HT-29 (cell line): Measurements from ENCODE around the gene MTG1. TPM values are rescaled to one million over a fixed set of nuclear protein-coding genes. Genes with fewer than 3 reads are reported as not detected.

Experiments used
- DNase-seq: peaks from one replicate; pipeline ENCODE4 v3.0.0-alpha.2; 2015; ENCODE audit warnings: low spot score
- total RNA-seq: library from RNA; depleted of rRNA; stranded (reverse); fragments of >200 nt; shearing (Covaris generic); gene quantifications from 2 replicates; pipeline ENCODE4 v1.2.3, GENCODE V29; 2014

MTG1 gene
- total RNA-seq, 1 experiment from 2014 or later, result 56.9 TPM

- DNase-seq, result no peak
These were observed 53.0 kb downstream of the MTG1 start for GRCh38 chr10:133446979-133447378.

DNA sequence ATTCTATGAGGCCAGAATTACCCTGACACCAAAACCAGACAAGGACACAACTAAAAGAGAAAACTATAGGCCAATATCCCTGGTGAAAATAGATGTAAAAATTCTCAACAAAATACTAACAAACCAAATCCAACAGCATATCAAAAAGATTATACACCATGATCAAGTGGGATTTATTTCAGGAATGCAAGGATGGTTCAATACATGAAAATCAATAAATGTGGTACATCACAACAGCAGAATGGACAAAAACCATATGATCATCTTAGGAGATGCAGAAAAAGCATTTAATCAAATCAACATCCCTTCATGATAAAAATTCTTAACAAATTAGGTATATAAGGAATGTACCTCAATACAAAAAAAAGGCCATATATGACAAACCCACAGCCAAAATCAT lies 54.2 kb downstream of the MTG1 start:
- DNase-seq, result no peak

GRCh38 chr10:133451346-133451745 lies 57.4 kb downstream of the MTG1 start:
- no peak for DNase-seq

GRCh38 chr10:133452453-133452852 lies 58.5 kb downstream of the MTG1 start:
- DNase-seq, result no peak

DNA sequence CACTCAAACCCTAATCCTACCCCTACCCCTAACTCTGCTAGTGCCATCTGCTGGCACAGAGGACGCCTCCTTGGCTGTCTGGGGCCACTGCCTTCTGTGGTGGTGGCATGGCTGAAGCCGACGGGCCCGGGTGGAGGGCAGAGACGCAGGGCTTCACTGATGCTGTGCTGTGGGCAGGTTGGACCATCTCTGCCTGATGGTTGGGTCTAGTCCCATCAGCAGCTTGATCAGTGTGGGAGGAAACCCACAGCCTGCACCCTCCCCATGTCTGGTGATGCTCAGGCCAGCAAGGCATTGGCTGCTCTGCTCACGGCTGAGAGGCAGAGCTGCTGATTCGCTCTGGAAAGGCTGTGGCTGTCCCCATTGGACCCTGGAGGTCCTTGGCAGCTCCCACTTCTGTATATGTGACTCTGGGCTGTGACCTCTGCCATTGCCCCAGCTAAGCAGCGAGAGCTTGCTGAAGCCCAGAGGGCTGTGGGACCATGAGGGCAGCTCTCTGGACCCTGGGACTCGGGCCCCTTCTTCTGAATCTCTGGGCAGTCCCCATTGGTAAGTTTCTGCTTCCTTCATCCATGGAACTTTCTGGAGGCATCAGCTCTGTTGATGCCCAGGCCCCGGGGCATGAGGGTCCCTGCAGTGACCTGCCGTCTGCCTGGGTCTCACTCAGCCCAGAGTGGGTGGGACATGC lies 59.7 kb downstream of the MTG1 start, which contains the start of gene SCART1:
Gene SCART1, plus strand, starts transcription at position 430 of the 688 bp plus-strand sequence. Its CDS starts 53 bp downstream, at position 483.
- no peak for DNase-seq

DNA sequence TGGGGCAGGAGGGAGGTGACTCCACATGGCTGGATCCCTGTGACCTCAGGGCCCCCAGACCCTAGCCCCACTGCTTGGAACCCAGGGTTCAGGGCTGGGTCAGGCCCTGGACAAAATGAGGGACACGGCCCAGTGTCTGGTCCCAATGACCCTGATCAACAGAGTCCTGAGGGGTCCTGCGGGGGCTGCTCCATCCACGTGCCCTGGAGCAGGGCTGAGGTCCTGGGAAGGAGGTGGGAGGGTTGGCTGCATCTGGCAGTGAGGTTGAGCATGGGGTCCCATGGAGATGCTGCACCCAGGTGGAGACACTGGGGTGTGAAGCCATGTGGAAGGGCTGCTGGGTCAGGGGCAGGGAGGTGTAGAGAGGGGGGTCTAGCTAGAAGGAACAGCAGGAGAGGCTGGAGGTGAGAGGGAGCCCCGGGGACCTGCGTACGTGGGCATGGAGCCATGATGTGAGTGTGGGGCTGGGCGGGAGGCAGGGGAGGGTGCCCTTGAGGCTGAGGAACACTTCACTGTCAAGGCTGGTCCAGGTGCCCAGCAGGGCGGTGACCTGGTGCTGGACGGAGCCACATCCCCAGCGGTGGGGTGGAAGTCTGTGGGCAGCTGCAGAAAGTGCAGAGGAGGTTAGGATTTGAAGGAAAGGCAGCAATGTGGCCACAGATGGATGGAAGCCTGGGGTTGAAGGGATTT lies 60.4 kb downstream of the MTG1 start:
- no peak for DNase-seq

GRCh38 chr10:133455196-133455595 lies 61.2 kb downstream of the MTG1 start:
- DNase-seq, result no peak

DNA sequence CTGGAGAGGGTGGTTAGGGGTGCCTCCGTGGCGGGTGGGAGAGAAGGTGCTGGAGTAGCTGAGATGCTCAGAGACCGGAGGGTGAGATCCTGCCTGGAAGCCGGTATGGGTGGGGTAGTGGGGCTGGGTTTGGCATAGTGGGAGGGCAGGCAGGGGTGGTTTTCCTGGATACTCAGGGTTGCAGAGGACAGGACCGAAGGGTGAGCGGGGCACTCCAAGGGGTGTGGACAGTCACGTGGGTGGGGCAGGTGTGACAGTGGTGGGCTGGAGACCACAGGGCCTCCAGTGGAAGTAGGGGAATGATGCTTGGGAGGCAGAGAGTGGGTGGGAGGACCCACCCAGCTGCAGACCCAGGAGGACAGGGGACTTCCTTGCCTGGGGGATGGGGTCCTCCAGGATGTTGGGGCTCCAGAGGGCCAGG lies 61.7 kb downstream of the MTG1 start:
- no peak for DNase-seq

- DNase-seq, result no peak
These were observed 62.3 kb downstream of the MTG1 start for GRCh38 chr10:133456041-133456951.

DNA sequence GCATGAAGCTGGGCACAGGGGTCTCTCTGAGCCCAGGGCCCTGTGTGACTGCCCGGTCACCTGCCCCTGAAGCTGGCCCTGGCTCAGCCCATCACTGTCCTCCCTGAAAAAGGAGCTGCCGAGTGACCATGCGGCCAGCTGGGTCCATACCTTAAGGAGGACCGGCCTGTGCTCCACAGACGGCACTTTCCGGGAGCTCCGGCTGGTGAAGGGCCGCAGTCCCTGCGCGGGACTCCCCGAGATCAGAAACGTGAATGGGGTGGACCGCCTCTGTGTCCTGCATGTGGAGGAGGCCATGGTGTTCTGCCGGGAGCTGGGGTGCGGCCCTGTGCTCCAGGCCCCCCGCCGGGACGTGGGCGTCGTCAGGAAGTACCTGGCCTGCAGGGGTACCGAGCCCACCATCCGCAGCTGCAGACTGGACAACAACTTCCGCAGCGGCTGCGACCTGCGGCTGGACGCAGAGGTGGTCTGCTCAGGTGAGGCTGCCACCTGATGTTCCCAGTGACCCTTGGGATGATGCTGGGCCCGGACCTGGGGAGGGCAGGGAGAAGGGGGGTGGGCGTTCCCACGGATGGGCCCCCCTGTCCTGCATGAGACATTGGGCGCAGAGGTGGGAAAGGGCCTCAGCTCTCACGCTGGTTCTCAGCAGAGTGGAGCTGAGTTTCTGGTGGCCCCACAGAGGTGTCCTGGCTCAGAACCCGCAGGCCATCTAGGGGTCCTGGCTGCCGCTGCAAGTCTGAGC lies 63.3 kb downstream of the MTG1 start:
- no peak for DNase-seq

- DNase-seq, result no peak
These were observed 64.2 kb downstream of the MTG1 start for GRCh38 chr10:133458021-133458709.

DNA sequence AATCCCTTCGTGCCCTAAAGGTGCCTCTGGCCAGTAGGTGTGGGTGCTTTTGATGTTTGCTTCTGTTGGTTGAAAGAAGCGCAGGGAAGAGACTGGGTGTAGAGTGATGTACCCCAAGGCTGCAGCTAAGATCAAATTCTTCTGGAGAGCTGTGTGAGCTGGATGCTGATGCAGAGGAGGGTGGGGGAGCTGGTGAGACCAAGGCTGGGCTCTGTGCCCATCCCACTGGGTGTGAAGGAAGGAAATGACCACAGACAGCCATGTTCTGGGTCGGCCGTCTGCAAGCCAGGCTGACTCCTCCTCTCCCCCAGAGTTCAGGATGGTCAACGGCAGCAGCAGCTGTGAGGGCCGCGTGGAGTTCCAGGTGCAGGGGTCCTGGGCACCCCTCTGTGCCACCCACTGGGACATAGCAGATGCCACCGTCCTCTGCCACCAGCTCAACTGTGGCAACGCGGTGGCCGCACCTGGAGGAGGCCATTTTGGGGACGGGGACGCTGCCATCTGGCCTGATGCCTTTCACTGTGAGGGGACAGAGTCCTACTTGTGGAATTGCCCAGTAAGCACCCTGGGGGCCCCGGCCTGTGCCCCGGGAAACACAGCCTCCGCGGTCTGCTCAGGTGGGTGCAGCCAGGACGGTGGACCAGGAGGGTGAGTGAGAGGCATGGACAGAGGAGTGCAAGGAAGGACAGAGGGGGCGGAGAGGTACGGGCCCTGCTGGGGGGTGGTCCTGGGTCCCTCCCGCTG lies 64.9 kb downstream of the MTG1 start:
- DNase-seq, result no peak

- no peak for DNase-seq
These were observed 65.7 kb downstream of the MTG1 start for GRCh38 chr10:133459454-133460207.

DNA sequence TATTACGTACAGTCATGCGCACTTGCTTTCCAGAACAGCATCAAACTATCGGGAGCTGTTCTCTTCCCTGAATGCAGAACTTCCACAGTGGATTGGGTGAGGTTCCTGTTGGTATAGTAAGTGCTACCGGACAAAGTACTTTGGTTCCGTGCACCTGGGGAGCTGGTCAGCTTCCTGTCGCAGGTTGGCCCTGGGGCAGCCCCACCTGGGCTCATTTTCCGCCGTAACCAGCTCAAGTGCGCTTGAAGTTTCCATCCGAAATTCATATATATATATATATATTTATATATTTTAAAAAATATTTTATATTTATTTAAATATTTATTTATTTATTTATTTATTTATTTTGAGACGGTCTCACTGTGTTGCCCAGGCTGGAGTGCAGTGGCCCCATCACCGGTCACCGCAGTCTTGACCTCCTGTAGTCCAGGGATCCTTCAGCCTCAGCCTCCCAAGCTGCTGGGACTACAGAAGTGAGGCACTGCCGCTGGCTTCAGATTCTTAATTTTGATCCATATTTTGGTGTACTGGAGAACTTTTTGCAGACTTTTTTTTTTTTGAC lies 66.3 kb downstream of the MTG1 start:
- DNase-seq, result no peak

DNA sequence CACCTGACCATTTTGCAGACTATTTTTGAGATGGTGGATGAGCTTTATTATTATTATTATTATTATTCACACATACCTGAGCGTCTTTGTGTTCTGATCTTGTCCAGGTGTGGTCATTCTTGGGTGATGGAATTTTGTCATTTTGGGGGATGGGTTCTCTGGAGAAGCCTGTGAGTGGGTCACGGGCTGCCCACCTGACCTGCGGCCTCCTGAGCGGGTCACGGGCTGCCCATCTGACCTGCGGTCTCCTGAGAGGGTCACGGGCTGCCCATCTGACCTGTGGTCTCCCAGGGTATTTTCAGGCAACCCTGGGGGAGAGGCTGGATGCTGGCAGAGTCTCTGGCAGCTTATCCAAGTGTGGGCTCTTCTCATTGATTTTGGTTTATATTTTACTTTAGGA lies 67.1 kb downstream of the MTG1 start:
- DNase-seq, result no peak

DNA sequence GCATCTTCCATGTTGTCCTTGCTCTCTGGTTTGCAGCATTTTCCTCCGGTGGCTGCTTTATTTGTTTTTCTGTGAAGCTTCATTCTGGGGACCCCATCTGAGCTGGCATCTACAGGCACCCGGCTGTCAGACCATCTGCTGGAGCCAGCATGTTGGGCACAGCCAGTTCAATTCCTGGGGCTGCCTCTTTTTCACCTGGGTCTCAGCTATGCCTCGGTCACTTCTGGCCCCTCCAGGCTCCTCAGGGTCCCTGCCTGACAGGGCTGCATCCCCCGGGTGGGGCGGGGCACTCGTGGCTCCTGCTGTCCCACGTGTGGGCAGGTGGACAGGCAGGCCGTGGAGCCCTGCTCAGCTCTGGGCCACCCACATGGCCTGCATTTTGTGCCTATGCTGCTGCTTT lies 67.9 kb downstream of the MTG1 start:
- no peak for DNase-seq

GRCh38 chr10:133462512-133463305 lies 68.8 kb downstream of the MTG1 start:
- no peak for DNase-seq

DNA sequence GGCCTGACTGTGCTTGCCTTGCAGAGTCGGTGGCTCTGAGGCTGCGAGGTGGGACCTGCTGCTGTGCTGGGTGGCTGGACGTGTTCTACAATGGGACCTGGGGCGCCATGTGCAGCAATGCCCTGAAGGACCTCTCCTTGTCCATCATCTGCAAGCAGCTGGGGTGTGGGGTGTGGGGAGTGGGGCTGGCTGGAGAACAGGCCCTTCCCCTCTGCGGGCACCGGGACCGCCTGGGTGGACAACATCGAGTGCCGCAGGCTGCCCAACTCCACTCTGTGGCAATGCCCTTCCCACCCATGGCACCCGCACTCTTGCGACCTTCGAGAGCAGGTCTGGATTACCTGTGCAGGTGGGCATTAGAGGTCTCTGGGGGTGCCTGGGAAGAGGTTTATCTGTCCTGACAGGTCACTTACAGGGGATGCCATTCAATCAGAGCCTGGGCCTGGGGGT lies 70.7 kb downstream of the MTG1 start:
- no peak for DNase-seq
